ENCODE measurements around the gene LHFPL3.

LHFPL3 gene

DNA sequence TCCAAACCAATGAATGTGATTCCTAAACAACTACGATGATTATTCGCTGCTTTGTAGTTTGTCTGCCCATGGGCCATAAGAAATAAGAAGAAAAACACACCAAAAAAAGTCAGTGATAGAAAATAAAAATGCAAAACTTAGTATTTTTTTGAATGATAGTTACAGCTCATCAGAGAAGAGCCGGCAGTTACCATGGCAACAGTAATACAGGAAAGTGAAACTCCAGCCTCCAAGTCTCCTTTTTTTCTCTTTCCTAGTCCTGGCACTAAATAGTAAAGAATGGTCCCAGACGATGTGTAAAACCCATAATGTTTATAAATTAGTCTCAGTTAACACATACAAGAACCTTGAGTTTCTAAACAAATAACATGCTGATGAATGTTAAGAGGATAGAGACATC, 21.6 kb upstream of the LHFPL3 start:
- TF ChIP-seq, protein P1, sequence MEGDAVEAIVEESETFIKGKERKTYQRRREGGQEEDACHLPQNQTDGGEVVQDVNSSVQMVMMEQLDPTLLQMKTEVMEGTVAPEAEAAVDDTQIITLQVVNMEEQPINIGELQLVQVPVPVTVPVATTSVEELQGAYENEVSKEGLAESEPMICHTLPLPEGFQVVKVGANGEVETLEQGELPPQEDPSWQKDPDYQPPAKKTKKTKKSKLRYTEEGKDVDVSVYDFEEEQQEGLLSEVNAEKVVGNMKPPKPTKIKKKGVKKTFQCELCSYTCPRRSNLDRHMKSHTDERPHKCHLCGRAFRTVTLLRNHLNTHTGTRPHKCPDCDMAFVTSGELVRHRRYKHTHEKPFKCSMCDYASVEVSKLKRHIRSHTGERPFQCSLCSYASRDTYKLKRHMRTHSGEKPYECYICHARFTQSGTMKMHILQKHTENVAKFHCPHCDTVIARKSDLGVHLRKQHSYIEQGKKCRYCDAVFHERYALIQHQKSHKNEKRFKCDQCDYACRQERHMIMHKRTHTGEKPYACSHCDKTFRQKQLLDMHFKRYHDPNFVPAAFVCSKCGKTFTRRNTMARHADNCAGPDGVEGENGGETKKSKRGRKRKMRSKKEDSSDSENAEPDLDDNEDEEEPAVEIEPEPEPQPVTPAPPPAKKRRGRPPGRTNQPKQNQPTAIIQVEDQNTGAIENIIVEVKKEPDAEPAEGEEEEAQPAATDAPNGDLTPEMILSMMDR (IDR thresholded peaks at IDR 0.05), result no peak

DNA sequence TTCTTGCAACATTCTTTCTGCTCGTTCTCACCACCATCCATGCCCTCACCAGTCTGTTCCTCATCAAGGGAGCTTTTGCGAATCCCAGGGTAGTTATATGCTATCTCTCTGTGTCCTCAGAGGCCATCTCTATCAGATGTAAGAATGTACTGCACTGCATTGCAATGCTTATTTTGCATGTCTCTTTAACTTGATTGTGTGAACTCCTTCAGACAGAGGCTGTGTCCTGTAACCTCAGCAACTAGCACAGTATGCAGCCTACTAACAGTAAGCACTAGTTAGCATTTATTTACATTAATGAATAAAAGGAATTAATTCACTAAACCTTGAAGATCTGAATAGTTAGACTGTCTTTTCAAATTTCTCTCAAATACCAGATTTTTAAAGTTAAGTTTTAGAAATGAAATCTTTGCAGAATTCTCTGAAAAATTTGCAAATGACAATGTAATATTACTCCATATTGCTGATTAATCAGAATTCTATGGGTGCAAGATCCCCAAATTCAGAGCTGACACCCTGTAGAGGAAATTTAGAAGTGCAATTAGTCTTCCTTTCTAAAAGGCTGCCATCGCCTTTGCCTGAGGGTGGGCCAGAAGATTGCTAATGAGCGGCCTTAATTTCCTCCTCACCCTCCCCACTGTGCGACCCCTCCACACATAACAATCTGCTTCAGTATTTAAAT, 10.3 kb upstream of the LHFPL3 start:
- TF ChIP-seq, protein P1 (IDR thresholded peaks at IDR 0.05), result no peak

DNA sequence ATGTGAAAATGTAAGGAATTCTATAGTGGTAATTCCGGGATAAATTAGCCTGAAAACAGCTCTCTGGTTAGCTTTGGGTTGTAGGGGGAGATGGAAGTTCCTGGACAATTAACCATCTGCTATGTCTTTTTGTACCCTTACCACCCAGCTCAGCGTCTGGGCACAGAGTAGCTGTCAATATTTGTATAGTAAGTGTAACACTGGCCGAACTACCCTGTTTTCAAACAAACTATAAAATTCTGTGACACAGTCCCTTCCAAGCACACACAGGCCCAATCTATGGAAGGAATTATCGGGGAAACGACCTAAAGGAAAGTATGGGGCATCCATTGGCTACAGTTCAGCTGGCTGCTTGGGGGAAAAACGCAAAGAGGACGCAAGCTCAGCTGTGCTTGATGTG, 869 bp upstream of the LHFPL3 start:
- TF ChIP-seq, protein P1 (IDR thresholded peaks at IDR 0.05), result no peak

DNA sequence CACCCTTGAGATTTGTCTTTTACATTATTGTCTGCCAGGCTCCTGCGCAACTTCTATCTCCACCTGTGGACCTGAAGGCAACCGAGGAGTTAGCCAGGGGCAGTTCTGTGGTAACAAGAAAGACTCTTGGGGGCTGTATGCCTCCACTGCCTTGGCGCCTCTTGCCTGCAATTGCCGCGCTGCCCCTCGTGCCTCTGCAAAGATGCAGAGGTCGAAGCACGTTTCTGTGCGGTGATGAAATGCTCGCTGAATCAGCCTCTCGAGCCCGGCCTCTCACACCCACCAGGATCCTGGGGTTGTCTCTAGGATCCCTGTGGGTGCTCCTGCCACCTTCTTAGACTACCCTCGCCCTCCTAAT, 486 bp upstream of the LHFPL3 start:
- TF ChIP-seq, protein P1 (IDR thresholded peaks at IDR 0.05), result no peak

DNA sequence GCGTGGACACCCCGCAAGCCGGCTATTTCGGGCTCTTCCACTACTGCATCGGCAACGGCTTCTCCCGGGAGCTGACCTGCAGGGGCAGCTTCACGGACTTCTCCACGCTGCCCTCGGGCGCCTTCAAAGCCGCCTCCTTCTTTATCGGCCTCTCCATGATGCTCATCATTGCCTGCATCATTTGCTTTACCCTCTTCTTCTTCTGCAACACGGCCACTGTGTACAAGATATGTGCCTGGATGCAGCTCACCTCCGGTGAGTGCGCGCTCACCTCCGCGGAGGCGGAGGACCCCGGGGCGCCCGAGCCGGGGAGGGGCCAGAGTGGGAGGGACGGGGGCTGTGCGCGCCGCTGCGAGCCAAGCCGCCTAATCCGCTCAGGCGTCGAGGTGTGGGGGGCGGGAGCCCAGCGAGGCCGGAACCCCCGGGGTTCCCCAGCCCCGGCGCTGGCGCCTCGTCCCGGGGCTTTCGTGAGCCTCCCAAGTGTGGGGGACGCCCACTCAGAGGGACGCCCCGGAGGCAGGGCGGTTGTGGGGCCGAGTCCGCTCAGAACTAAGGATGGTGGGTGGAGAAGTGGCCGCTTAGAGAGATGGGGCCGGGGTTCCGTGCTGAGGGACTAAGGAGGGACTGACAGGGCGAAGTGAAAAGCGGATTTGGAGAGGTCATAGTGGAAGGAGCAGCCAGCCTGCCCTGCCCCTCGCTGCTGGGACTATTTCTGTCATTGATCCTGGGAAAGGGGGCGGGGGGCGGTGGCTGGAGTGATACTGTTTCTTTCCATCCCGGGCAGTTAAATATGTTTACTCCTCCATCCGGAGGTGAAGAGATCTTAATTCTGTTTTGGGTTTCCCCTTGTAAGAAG, 795 bp downstream of the LHFPL3 start:
- TF ChIP-seq, protein P1 (IDR thresholded peaks at IDR 0.05), result no peak

DNA sequence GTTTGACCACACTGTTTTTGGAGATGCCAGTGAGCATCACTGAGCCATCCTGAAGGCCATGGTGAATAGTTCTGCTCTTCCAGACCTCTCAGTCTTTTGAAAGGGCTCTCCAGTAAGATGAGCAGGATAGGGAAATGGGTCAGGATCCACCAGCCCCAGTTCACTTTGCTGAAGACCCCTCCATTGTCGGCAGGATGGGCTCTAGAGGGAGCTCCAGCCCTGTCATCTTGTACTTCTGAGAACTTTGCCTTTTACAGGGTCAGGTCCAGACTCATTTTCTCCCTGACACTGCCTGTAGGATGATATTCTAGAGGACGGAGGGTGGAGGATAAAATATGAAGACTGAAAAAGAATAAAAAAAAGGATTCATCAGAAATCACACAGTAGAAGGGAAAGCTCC, 13.1 kb downstream of the LHFPL3 start:
- TF ChIP-seq, protein P1 (IDR thresholded peaks at IDR 0.05), result peak; percentile 33; the same call in 1 of the 2 replicates

DNA sequence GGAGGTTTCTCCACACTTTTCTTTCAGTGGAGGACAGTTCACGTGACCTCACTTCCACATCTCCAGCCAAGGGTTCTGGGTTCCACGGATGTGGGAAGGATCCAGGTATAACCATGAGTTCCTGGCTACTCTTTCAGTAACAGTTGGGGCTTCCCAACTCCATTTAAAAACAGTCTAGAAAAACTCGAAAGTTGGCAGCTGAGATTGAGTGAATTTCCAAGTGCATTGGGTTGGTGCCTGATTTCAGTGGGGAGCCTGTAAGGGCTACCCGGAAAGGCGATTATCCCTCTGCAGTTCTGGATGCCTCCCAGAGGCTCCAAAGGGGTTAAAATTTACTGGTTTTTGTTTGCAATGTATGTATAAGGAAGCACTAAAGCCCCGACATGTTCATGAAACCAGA, 24.3 kb downstream of the LHFPL3 start:
- TF ChIP-seq, protein P1 (IDR thresholded peaks at IDR 0.05), result no peak
